MCF 10A (cell line): ENCODE data around the gene MYOM1. TPM values are rescaled to one million over a fixed set of nuclear protein-coding genes. Genes with fewer than 3 reads are reported as not detected.

ENCODE experiments used
- BruUV-seq: library from RNA; stranded (reverse); fragments of 400-500 nt; replicated peaks from 2 replicates; lab custom pipeline; 2021; lab: Mats Ljungman, UMichigan
- CTCF ChIA-PET: fragments of 300-600 bp; sonication (Branson Sonifier 250); formaldehyde crosslinking; extraction: SDS; loops from one replicate; lab custom pipeline; 2021; ENCODE audit warnings: antibody characterized with exemption, inconsistent platforms; lab: Yijun Ruan, JAX
- POLR2A ChIA-PET: fragments of 300-600, 350-650 bp; sonication (Branson Sonifier 250); formaldehyde crosslinking; extraction: SDS; loops from one replicate; lab custom pipeline; 2020; ENCODE audit warnings: antibody characterized with exemption, inconsistent platforms; lab: Yijun Ruan, JAX
- DNase-seq: peaks from one replicate; pipeline ENCODE4 v3.0.0-alpha.2; 2018; ENCODE audit not compliant: unreplicated experiment
- H3K27ac Mint-ChIP-seq: one replicate; pipeline ENCODE4 v1.8.0; 2022; ENCODE audit warnings: mild to moderate bottlenecking, low read depth, mixed read lengths; ENCODE audit not compliant: unreplicated experiment
- H3K27me3 Mint-ChIP-seq: one replicate; pipeline ENCODE4 v1.8.0; 2022; ENCODE audit warnings: mixed read lengths; ENCODE audit not compliant: insufficient read depth, unreplicated experiment
- H3K36me3 Mint-ChIP-seq: one replicate; pipeline ENCODE4 v1.8.0; 2022; ENCODE audit warnings: mild to moderate bottlenecking, moderate library complexity, mixed read lengths; ENCODE audit not compliant: insufficient read depth, unreplicated experiment
- H3K4me1 Mint-ChIP-seq: one replicate; pipeline ENCODE4 v1.8.0; 2022; ENCODE audit warnings: mixed read lengths; ENCODE audit not compliant: insufficient read depth, unreplicated experiment
- H3K4me3 Mint-ChIP-seq: one replicate; pipeline ENCODE4 v1.8.0; 2022; ENCODE audit warnings: mild to moderate bottlenecking, moderate library complexity, mixed read lengths; ENCODE audit not compliant: unreplicated experiment
- H3K9me3 Mint-ChIP-seq: one replicate; pipeline ENCODE4 v1.8.0; 2022; ENCODE audit warnings: mixed read lengths; ENCODE audit not compliant: unreplicated experiment
- CTCF ChIP-seq: fragments of 200-600 bp; IDR thresholded peaks from one replicate; pipeline ENCODE4 v1.8.0; 2022; ENCODE audit warnings: antibody characterized with exemption, mild to moderate bottlenecking; ENCODE audit not compliant: unreplicated experiment
- intact Hi-C: fragments of 100-400 bp; cut with micrococcal nuclease; formaldehyde crosslinking; loops from 2 replicates; pipeline ENCODE4 v1.14.1; 2022
- total RNA-seq: library from RNA; stranded (reverse); gene quantifications from 2 replicates; pipeline ENCODE4 v1.2.3, GENCODE V29; 2022

Gene MYOM1
- total RNA-seq, 1 experiment from 2014 or later, result 0.21 TPM

- CTCF ChIA-PET, result interaction anchor here (0.6 to 1.0 kb wide), 3 partner anchors 150 to 488 kb away, joined by 3 to 4 read pairs (median 3); no protein-coding TSS in a partner anchor
- POLR2A ChIA-PET, result interaction anchor here (0.6 to 2.1 kb wide), 10 partner anchors 8 to 686 kb away, joined by 3 to 11 read pairs (median 3); partner anchors contain the start of gene MYL12A
- Mint-ChIP-seq H3K27me3 (no peaks in the 10 kb centered on the region), H3K27ac (peak overlapping the region; percentile 96), H3K36me3 (no peaks in the 10 kb centered on the region), H3K9me3 (no peaks in the 10 kb centered on the region), H3K4me1 (peaks cover 15% of the 10 kb centered on the region), H3K4me3 (peak overlapping the region; percentile 49)
- intact Hi-C loops, result no loop called here
- TF ChIP-seq CTCF, result no peak
- no TSS peak for BruUV-seq
- DNase-seq, result peak; percentile 80
Measured at GRCh38 chr18:3104190-3105054, 115.3 kb downstream of the MYOM1 start.

GRCh38 chr18:3103576-3103975 is 116.2 kb downstream of the MYOM1 start:
- H3K9me3 Mint-ChIP-seq, result no peaks in the 10 kb centered on the region
- ChIA-PET CTCF (interaction anchor here (0.6 kb wide), 1 partner anchor 180 kb away, joined by 3 read pairs; no protein-coding TSS in a partner anchor), POLR2A (interaction anchor here (1.0 to 2.1 kb wide), 4 partner anchors 10 to 89 kb away, joined by 3 to 6 read pairs (median 4); no protein-coding TSS in a partner anchor)
- no peak overlapping the region for H3K27ac Mint-ChIP-seq
- H3K36me3 Mint-ChIP-seq, result no peaks in the 10 kb centered on the region
- no peak overlapping the region for H3K4me3 Mint-ChIP-seq
- no TSS peak for BruUV-seq
- intact Hi-C loops, result no loop called here
- TF ChIP-seq CTCF, result no peak
- H3K27me3 Mint-ChIP-seq, result no peaks in the 10 kb centered on the region
- DNase-seq, result no peak
- peaks cover 15% of the 10 kb centered on the region for H3K4me1 Mint-ChIP-seq

DNA sequence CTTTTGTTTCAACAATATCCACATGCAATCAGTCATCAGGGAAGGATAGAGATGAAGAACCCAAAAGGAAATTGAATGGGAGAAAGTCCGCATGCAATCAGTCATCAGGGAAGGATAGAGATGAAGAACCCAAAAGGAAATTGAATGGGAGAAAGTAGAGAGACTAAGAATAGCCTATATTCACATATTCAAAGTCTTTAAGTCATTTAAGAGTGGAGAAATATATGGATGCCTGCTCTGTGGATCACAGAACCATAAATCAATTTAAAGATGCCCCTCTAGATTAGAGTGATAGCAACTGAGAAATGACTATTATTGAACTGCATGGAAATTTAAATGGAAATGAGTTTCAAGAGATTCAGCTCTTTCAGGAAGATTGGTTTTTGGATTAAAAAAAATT is 116.8 kb downstream of the MYOM1 start:
- no peak for TF ChIP-seq CTCF
- Mint-ChIP-seq H3K27ac (no peak overlapping the region), H3K4me1 (peaks cover 15% of the 10 kb centered on the region), H3K9me3 (no peaks in the 10 kb centered on the region), H3K36me3 (no peaks in the 10 kb centered on the region), H3K4me3 (no peak overlapping the region), H3K27me3 (no peaks in the 10 kb centered on the region)
- intact Hi-C loops, result no loop called here
- POLR2A ChIA-PET, result interaction anchor here (1.0 to 1.6 kb wide), 3 partner anchors 10 to 88 kb away, joined by 3 to 4 read pairs (median 4); no protein-coding TSS in a partner anchor
- no TSS peak for BruUV-seq
- CTCF ChIA-PET, result interaction anchor here (0.6 kb wide), 1 partner anchor 180 kb away, joined by 3 read pairs; no protein-coding TSS in a partner anchor
- no peak for DNase-seq

- intact Hi-C loops, result no loop called here
- CTCF ChIA-PET, result interaction anchor here (0.9 to 1.9 kb wide), 2 partner anchors 11 to 35 kb away, joined by 3 to 6 read pairs; no protein-coding TSS in a partner anchor
Measured at GRCh38 chr18:3100498-3101132, 119.2 kb downstream of the MYOM1 start.

More at GRCh38 chr18:3100498-3101132, 119.2 kb downstream of the MYOM1 start:
- Mint-ChIP-seq H3K4me1 (peaks cover 15% of the 10 kb centered on the region), H3K4me3 (no peak overlapping the region), H3K9me3 (no peaks in the 10 kb centered on the region), H3K27me3 (no peaks in the 10 kb centered on the region), H3K27ac (no peak overlapping the region), H3K36me3 (no peaks in the 10 kb centered on the region)
- BruUV-seq, result no TSS peak
- POLR2A ChIA-PET, result interaction anchor here (0.8 kb wide), 1 partner anchor 11 kb away, joined by 3 read pairs; no protein-coding TSS in a partner anchor
- DNase-seq, result no peak
- no peak for TF ChIP-seq CTCF
